ENCODE measurements around the gene TUBGCP6. TPM values are rescaled to one million over a fixed set of nuclear protein-coding genes. Genes with fewer than 3 reads are reported as not detected.

The TUBGCP6 gene
- total RNA-seq, 1 donor from 2014 or later, result 58.1 TPM

- Histone ChIP-seq H3K27me3 (no peaks in the 10 kb centered on the region), H3K27ac (no peak overlapping the region), H3K4me3 (no peak overlapping the region), H3K9me3 (no peaks in the 10 kb centered on the region), H3K4me1 (peaks cover 9 to 27% of the 10 kb centered on the region in 2 donors), H3K36me3 (peaks cover 48 to 60% of the 10 kb centered on the region in 2 donors)
- TF ChIP-seq, protein P1, sequence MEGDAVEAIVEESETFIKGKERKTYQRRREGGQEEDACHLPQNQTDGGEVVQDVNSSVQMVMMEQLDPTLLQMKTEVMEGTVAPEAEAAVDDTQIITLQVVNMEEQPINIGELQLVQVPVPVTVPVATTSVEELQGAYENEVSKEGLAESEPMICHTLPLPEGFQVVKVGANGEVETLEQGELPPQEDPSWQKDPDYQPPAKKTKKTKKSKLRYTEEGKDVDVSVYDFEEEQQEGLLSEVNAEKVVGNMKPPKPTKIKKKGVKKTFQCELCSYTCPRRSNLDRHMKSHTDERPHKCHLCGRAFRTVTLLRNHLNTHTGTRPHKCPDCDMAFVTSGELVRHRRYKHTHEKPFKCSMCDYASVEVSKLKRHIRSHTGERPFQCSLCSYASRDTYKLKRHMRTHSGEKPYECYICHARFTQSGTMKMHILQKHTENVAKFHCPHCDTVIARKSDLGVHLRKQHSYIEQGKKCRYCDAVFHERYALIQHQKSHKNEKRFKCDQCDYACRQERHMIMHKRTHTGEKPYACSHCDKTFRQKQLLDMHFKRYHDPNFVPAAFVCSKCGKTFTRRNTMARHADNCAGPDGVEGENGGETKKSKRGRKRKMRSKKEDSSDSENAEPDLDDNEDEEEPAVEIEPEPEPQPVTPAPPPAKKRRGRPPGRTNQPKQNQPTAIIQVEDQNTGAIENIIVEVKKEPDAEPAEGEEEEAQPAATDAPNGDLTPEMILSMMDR (IDR thresholded peaks at IDR 0.05), result no peak
- DNase-seq (ENCODE audit: low spot score in 2 of 2), result no peak
- intact Hi-C loops (cut with DNase I), result no loop called here
Observed at GRCh38 chr22:50289942-50290630, 45.3 kb upstream of the TUBGCP6 start.

DNA sequence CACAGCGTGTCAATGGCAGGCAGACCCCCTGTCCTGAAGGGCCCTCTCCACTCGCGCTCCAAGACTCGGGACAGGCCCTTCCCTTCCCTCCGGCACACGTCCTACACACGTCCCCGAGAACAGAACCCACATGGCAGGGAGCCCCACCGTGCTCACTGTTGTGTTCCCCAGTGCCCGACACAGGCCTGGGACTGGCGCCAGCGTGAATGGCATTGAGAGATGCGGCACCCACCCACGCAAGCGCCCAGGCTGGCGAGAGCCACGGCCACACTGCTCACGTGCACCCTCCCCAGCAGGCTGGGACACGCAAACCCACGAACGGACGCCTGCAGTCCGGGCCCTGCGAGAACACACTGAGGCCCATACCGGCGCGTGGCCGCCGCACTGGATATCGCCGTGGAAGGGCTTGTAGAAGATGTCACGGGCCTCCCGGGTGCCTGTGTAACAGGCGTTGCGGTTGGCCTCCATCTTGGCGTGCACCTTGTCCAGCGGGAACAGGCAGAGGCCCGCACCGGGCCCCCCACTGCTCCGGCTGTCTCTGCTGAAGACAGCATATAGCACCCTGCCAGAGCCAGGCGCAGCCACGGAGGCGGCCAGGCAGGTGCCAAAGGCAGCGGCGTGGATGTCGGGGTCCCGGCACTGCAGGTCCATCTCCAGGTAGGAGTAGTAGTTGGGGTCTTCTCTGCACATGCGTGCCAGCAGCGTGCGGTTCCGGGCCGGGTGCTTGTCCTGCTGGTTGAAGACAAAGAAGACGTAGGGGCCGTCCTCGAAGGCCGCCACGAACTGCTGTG, 44.5 kb upstream of the TUBGCP6 start:
- intact Hi-C loops (cut with DNase I), result no loop called here
- TF ChIP-seq, protein P1 (IDR thresholded peaks at IDR 0.05), result no peak
- peaks cover 55 to 67% of the 10 kb centered on the region in 2 donors for H3K36me3 ChIP-seq
- H3K9me3 ChIP-seq, result no peaks in the 10 kb centered on the region
- peaks cover 9 to 21% of the 10 kb centered on the region in 2 donors for H3K4me1 ChIP-seq
- no peak overlapping the region for H3K27ac ChIP-seq
- no peak for DNase-seq (ENCODE audit: low spot score in 2 of 2)
- no peak overlapping the region for H3K4me3 ChIP-seq
- no peaks in the 10 kb centered on the region for H3K27me3 ChIP-seq

DNA sequence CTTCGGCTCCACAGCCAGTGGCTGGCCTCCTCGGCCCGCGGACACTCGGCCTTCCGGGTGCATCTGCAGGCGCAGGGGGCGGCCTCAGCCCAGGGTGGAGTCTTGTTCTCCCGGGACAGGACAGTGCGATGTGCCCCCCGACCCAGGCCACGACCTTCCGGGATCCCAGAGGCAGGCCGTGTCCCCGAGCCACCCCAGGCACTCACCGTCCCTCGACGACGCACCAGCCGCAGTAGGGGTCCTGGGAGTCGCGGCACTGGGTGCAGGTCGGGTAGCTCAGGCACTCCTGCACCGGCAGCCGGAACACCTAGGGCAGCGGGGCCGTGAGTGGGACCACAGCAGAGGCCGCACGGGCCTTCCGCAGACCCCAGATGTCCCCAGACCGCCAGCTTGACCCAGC, 42.9 kb upstream of the TUBGCP6 start:
- Histone ChIP-seq H3K4me3 (no peak overlapping the region), H3K27me3 (no peaks in the 10 kb centered on the region), H3K4me1 (peaks cover under 1 to 5% of the 10 kb centered on the region in 2 donors), H3K27ac (no peak overlapping the region), H3K9me3 (no peaks in the 10 kb centered on the region), H3K36me3 (peaks cover 71 to 83% of the 10 kb centered on the region in 2 donors)
- TF ChIP-seq, protein P1 (IDR thresholded peaks at IDR 0.05), result no peak
- intact Hi-C loops (cut with DNase I), result no loop called here
- no peak for DNase-seq (ENCODE audit: low spot score in 2 of 2)

DNA sequence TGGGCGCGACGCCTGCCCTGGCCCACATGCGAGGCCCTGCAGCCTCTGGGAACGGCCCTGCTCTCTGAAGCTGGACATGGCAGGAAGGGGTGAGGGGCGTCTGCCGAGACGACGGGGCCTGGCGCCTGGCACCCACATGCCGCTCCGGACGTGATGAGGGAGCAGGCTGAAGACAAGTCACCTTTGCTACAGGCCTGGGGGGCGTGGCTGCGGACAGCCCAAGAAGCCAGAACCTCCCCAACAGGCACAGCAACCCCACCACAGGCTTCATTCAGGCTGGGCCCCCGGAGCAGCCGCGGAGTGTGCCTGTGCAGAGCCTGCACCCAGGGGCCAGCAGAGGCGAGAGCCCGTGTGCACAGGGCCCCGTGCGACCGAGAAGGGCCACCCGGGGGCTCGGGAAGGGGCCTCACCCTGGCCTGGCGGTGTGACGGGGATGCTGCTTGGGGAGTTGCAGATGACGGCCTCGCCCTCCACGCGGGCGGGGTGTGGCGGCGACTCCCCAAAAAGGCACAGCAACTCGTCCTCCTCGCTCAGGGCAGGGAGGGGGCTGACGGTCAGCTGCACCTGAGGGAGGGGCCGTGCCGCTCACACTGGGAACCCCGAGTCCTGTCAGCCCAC, 42.0 kb upstream of the TUBGCP6 start:
- Histone ChIP-seq H3K27ac (no peak overlapping the region), H3K4me1 (no peaks in the 10 kb centered on the region), H3K4me3 (no peak overlapping the region), H3K27me3 (no peaks in the 10 kb centered on the region), H3K9me3 (no peaks in the 10 kb centered on the region), H3K36me3 (peaks cover 80 to 92% of the 10 kb centered on the region in 2 donors)
- DNase-seq (ENCODE audit: low spot score in 2 of 2), result no peak
- TF ChIP-seq, protein P1 (IDR thresholded peaks at IDR 0.05), result no peak
- intact Hi-C loops (cut with DNase I), result no loop called here

DNA sequence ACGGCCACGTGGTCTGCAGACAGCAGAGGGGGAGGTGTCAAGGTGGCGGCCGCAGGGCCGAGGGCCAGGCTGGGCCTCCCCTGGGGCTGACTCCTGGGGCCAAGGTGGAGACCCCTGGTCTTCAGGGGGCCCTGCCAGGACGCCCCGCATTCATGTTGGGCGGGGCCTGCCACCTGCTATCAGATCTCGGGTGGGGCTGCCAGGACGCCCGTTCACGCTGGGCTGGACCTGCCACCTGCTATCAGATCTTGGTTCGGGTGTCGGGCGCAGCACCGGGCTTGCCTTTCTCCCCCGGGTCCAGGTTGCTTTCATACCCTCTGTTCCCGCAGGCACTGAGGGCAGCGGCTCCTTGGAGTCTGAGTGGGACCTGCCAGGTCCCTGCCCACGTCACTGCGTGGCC, 41.5 kb upstream of the TUBGCP6 start:
- intact Hi-C loops (cut with DNase I), result no loop called here
- no peak for DNase-seq (ENCODE audit: low spot score in 2 of 2)
- Histone ChIP-seq H3K9me3 (no peaks in the 10 kb centered on the region), H3K4me1 (no peaks in the 10 kb centered on the region), H3K27me3 (no peaks in the 10 kb centered on the region), H3K27ac (no peak overlapping the region), H3K4me3 (no peak overlapping the region), H3K36me3 (peaks cover 85 to 94% of the 10 kb centered on the region in 2 donors)
- TF ChIP-seq, protein P1 (IDR thresholded peaks at IDR 0.05), result no peak

All from ascending aorta (tissue), 2 donors.